ENCODE data around the gene BICDL2.
"Not testable (repeated sequence)": the region's sequence is repeated elsewhere in the genome, so short reads cannot be mapped to it uniquely, and the experiment has no call there.

BICDL2 gene

GRCh38 chr16:3054965-3055733 lies 18.4 kb upstream of the BICDL2 start:
- no peak for TF ChIP-seq CTCF (conservative IDR thresholded peaks at IDR 0.05)
- H3K27ac ChIP-seq, result no peak overlapping the region

- not testable (repeated sequence) for H3K27ac ChIP-seq
These were observed 16.6 kb upstream of the BICDL2 start for GRCh38 chr16:3053330-3053710.

- H3K27ac ChIP-seq, result not testable (repeated sequence)
These were observed 16.0 kb upstream of the BICDL2 start for GRCh38 chr16:3052571-3053329.

- no peak for TF ChIP-seq CTCF (conservative IDR thresholded peaks at IDR 0.05)
- no peak overlapping the region for H3K27ac ChIP-seq
These were observed 14.8 kb upstream of the BICDL2 start for GRCh38 chr16:3051494-3051893.

- no peak for TF ChIP-seq CTCF (conservative IDR thresholded peaks at IDR 0.05)
- H3K27ac ChIP-seq, result no peak overlapping the region
These were observed 14.3 kb upstream of the BICDL2 start for GRCh38 chr16:3051009-3051408.

- H3K27ac ChIP-seq, result no peak overlapping the region
- no peak for TF ChIP-seq CTCF (conservative IDR thresholded peaks at IDR 0.05)
These were observed 13.7 kb upstream of the BICDL2 start for GRCh38 chr16:3050487-3050886.

- no peak overlapping the region for H3K27ac ChIP-seq
- TF ChIP-seq CTCF (conservative IDR thresholded peaks at IDR 0.05), result no peak
These were observed 13.3 kb upstream of the BICDL2 start for GRCh38 chr16:3049921-3050481.

GRCh38 chr16:3047387-3047720 lies 10.6 kb upstream of the BICDL2 start:
- no peak overlapping the region for H3K27ac ChIP-seq
- no peak for TF ChIP-seq CTCF (conservative IDR thresholded peaks at IDR 0.05)
